Esophagus muscularis mucosa (tissue), 3 donors: ENCODE data around the gene RAD51B.
"Not testable (repeated sequence)": the region's sequence is repeated elsewhere in the genome, so short reads cannot be mapped to it uniquely, and the experiment has no call there.

Source experiments
- CTCF ChIP-seq, 3 experiments: fragments of 200-600 bp in 2 of 3; fragments of 450-650 bp in 1 of 3; sonication (generic) in 2 of 3; IDR thresholded peaks; one replicate each; pipeline ENCODE4 v1.5.1; 2017 to 2019; ENCODE audit warnings: antibody characterized with exemption in 3 of 3, mild to moderate bottlenecking in 2 of 3, moderate library complexity in 1 of 3
- POLR2A ChIP-seq: fragments of 450-650 bp; IDR thresholded peaks from one replicate; pipeline ENCODE4 v1.6.1; 2017; ENCODE audit warnings: antibody characterized with exemption, moderate library complexity, mild to moderate bottlenecking, low read depth

GRCh38 chr14:67988210-67988609, 168.6 kb downstream of the RAD51B start:
- not testable (repeated sequence) for TF ChIP-seq CTCF (IDR thresholded peaks at IDR 0.05); POLR2A
